KMS-11 (cell line): ENCODE results near the gene MRPL23.

Experiments used
- H2AFZ ChIP-seq: fragments of 200-600 bp; sonication (generic); 2 replicates; pipeline ENCODE4 v1.6.1; 2016; ENCODE audit warnings: antibody characterized with exemption, mixed run types, low read depth
- H3K27ac ChIP-seq: fragments of 200-600 bp; sonication (generic); 2 replicates; pipeline ENCODE4 v1.6.1; 2016; ENCODE audit warnings: mild to moderate bottlenecking, mixed run types
- H3K27me3 ChIP-seq: fragments of 200-600 bp; sonication (generic); 2 replicates; pipeline ENCODE4 v1.6.1; 2017; ENCODE audit warnings: mild to moderate bottlenecking, low read depth, mixed run types, moderate library complexity; ENCODE audit not compliant: insufficient read depth
- H3K36me3 ChIP-seq: fragments of 200-600 bp; sonication (generic); 2 replicates; pipeline ENCODE4 v1.6.1; 2017; ENCODE audit warnings: mild to moderate bottlenecking, mixed run types; ENCODE audit not compliant: insufficient read depth
- H3K4me1 ChIP-seq: fragments of 200-600 bp; sonication (generic); 2 replicates; pipeline ENCODE4 v1.6.1; 2016; ENCODE audit warnings: mild to moderate bottlenecking, low read depth, mixed run types; ENCODE audit not compliant: poor library complexity, severe bottlenecking
- H3K4me2 ChIP-seq: fragments of 200-600 bp; sonication (generic); 2 replicates; pipeline ENCODE4 v1.7.0; 2016; ENCODE audit warnings: mild to moderate bottlenecking, mixed run types
- H3K4me3 ChIP-seq: fragments of 200-600 bp; sonication (generic); IDR thresholded peaks from 2 replicates; pipeline ENCODE4 v1.6.1; 2017; ENCODE audit warnings: low read depth, low read length, mixed read lengths; ENCODE audit not compliant: insufficient read depth
- H3K79me2 ChIP-seq: fragments of 200-600 bp; sonication (generic); 2 replicates; pipeline ENCODE4 v1.6.1; 2016; ENCODE audit warnings: low read depth, mixed run types; ENCODE audit not compliant: insufficient read depth
- H3K9ac ChIP-seq: fragments of 200-600 bp; sonication (generic); 2 replicates; pipeline ENCODE4 v1.6.1; 2016; ENCODE audit warnings: mild to moderate bottlenecking, mixed run types
- H4K20me1 ChIP-seq: fragments of 200-600 bp; sonication (generic); 2 replicates; pipeline ENCODE4 v1.6.1; 2016; ENCODE audit warnings: mild to moderate bottlenecking, mixed run types; ENCODE audit not compliant: insufficient read depth
- CTCF ChIP-seq: fragments of 200-600 bp; sonication (generic); conservative IDR thresholded peaks from 2 replicates; pipeline ENCODE4 v1.6.1; 2017; ENCODE audit warnings: low read depth, mild to moderate bottlenecking, antibody characterized with exemption, low read length, moderate library complexity, mixed read lengths

MRPL23 gene

GRCh38 chr11:1913271-1914060 is 33.7 kb upstream of the MRPL23 start:
- Histone ChIP-seq H3K4me2 (no peak overlapping the region), H3K4me3 (no peak overlapping the region)

GRCh38 chr11:1915795-1916131 is 31.4 kb upstream of the MRPL23 start:
- no peak overlapping the region for H2AFZ ChIP-seq
- H3K4me3 ChIP-seq, result no peak overlapping the region
- H3K79me2 ChIP-seq, result no peaks in the 10 kb centered on the region
- H3K9ac ChIP-seq, result no peak overlapping the region
- H3K27me3 ChIP-seq, result peaks cover 63% of the 10 kb centered on the region
- no peak for TF ChIP-seq CTCF
- H3K27ac ChIP-seq, result no peak overlapping the region
- H3K4me2 ChIP-seq, result no peak overlapping the region
- H3K4me1 ChIP-seq, result no peaks in the 10 kb centered on the region
- H3K36me3 ChIP-seq, result no peaks in the 10 kb centered on the region
- H4K20me1 ChIP-seq, result no peaks in the 10 kb centered on the region

More at GRCh38 chr11:1913271-1914060, 33.7 kb upstream of the MRPL23 start:
- Histone ChIP-seq H3K4me1 (no peaks in the 10 kb centered on the region), H3K27me3 (peaks cover 75% of the 10 kb centered on the region), H3K79me2 (no peaks in the 10 kb centered on the region), H4K20me1 (no peaks in the 10 kb centered on the region), H2AFZ (no peak overlapping the region), H3K9ac (no peak overlapping the region), H3K27ac (no peak overlapping the region), H3K36me3 (no peaks in the 10 kb centered on the region)
- TF ChIP-seq CTCF, result no peak

- no peak overlapping the region for H3K4me3 ChIP-seq
- H3K27me3 ChIP-seq, result peaks cover 63% of the 10 kb centered on the region
- H3K4me1 ChIP-seq, result no peaks in the 10 kb centered on the region
- H3K4me2 ChIP-seq, result no peak overlapping the region
- H3K36me3 ChIP-seq, result no peaks in the 10 kb centered on the region
- no peaks in the 10 kb centered on the region for H3K79me2 ChIP-seq
- H2AFZ ChIP-seq, result no peak overlapping the region
- no peak overlapping the region for H3K27ac ChIP-seq
- TF ChIP-seq CTCF, result no peak
- H4K20me1 ChIP-seq, result no peaks in the 10 kb centered on the region
- no peak overlapping the region for H3K9ac ChIP-seq
These were observed 30.8 kb upstream of the MRPL23 start for GRCh38 chr11:1916132-1916985.

GRCh38 chr11:1916986-1917522 is 30.1 kb upstream of the MRPL23 start:
- no peak for TF ChIP-seq CTCF
- H3K4me1 ChIP-seq, result no peaks in the 10 kb centered on the region
- no peaks in the 10 kb centered on the region for H4K20me1 ChIP-seq
- no peak overlapping the region for H3K4me3 ChIP-seq
- no peak overlapping the region for H3K9ac ChIP-seq
- H3K27ac ChIP-seq, result no peak overlapping the region
- peaks cover 63% of the 10 kb centered on the region for H3K27me3 ChIP-seq
- no peaks in the 10 kb centered on the region for H3K36me3 ChIP-seq
- H3K4me2 ChIP-seq, result no peak overlapping the region
- no peak overlapping the region for H2AFZ ChIP-seq
- no peaks in the 10 kb centered on the region for H3K79me2 ChIP-seq
